HFFc6 (cell line): Measurements from ENCODE around the gene RBBP7. TPM values are rescaled to one million over a fixed set of nuclear protein-coding genes. Genes with fewer than 3 reads are reported as not detected.
A peak's percentile ranks its signal among the peaks of the same experiment; 100 is the strongest.

Experiments
- DNase-seq: peaks from one replicate; pipeline ENCODE4 v3.0.0-alpha.2; 2018
- H3K27ac Mint-ChIP-seq: 2 replicates; pipeline ENCODE4 v1.8.0; 2020; ENCODE audit warnings: mild to moderate bottlenecking, mixed read lengths
- H3K27me3 Mint-ChIP-seq: 2 replicates; pipeline ENCODE4 v1.8.0; 2021; ENCODE audit warnings: mild to moderate bottlenecking, moderate library complexity, mixed read lengths; ENCODE audit not compliant: insufficient read depth
- H3K36me3 Mint-ChIP-seq: 2 replicates; pipeline ENCODE4 v1.8.0; 2021; ENCODE audit warnings: low read depth, mixed read lengths
- H3K4me1 Mint-ChIP-seq: 2 replicates; pipeline ENCODE4 v1.8.0; 2020; ENCODE audit warnings: low read depth, mixed read lengths
- H3K4me3 Mint-ChIP-seq: 2 replicates; pipeline ENCODE4 v1.8.0; 2020; ENCODE audit warnings: mild to moderate bottlenecking, moderate library complexity, mixed read lengths
- H3K9me3 Mint-ChIP-seq: 2 replicates; pipeline ENCODE4 v1.8.0; 2020; ENCODE audit warnings: mild to moderate bottlenecking, mixed read lengths
- total RNA-seq, 6 experiments: library from RNA; stranded (reverse); fragmentation: NEBNext Ultra II Directional; extraction: Animal tissue kit (Norgen Biotek cat#: 25700); gene quantifications; 2 replicates in 1 of 6; 3 replicates in 5 of 6; pipeline ENCODE4 v1.2.3, GENCODE V29; 2021
- TF ChIP-seq, protein P1 (sequence below): fragments of 200-600 bp; sonication (generic); IDR thresholded peaks from 2 replicates; pipeline ENCODE4 v1.5.0; 2021; ENCODE audit warnings: antibody characterized with exemption, mild to moderate bottlenecking

The RBBP7 gene
- total RNA-seq, 6 experiments from 2014 or later, result 83.4 to 121 (median 110) TPM

DNA sequence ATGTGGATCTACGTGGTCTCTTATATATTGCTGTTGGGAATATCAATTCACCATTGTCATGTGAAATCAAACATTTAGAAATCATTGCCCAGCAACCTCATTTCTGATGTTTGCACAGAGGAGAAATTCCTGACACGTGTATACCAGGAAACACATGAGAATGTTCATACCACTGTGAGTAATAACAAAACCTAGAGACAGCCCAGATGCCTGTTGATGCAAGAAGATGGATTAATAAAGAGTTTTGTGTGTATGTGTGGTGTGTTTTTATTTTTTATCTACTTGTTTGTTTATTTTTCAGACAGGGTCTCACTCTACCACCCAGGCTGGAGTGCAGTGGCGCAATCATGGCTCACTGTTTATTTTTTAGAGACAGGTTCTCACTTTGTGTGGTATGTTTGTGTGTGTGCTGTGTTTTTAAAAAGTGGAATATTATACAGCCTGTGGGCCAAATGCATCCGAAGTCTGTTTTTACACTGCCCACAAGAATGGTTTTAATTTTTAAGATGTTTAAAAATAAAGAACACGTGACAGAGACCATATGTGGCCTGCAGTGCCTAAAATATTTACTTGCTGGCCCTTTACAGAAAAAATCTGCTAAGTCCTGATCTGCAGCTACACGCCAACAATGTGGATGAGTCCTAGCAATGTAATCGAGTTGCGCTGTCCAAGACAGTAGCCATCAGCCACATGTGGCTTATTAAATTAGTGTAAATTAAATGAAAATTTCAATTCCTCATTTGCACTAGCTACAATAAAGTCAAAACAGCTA, 44.7 kb downstream of the RBBP7 start:
- TF ChIP-seq, protein P1, sequence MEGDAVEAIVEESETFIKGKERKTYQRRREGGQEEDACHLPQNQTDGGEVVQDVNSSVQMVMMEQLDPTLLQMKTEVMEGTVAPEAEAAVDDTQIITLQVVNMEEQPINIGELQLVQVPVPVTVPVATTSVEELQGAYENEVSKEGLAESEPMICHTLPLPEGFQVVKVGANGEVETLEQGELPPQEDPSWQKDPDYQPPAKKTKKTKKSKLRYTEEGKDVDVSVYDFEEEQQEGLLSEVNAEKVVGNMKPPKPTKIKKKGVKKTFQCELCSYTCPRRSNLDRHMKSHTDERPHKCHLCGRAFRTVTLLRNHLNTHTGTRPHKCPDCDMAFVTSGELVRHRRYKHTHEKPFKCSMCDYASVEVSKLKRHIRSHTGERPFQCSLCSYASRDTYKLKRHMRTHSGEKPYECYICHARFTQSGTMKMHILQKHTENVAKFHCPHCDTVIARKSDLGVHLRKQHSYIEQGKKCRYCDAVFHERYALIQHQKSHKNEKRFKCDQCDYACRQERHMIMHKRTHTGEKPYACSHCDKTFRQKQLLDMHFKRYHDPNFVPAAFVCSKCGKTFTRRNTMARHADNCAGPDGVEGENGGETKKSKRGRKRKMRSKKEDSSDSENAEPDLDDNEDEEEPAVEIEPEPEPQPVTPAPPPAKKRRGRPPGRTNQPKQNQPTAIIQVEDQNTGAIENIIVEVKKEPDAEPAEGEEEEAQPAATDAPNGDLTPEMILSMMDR, result no peak
- peak; percentile 18 for DNase-seq
- Mint-ChIP-seq H3K27ac (peak overlapping the region; percentile 61), H3K4me3 (no peak overlapping the region), H3K36me3 (peaks cover 9% of the 10 kb centered on the region), H3K4me1 (peaks cover 36% of the 10 kb centered on the region), H3K27me3 (no peaks in the 10 kb centered on the region; the same call in 1 of the 2 replicates), H3K9me3 (no peaks in the 10 kb centered on the region)

DNA sequence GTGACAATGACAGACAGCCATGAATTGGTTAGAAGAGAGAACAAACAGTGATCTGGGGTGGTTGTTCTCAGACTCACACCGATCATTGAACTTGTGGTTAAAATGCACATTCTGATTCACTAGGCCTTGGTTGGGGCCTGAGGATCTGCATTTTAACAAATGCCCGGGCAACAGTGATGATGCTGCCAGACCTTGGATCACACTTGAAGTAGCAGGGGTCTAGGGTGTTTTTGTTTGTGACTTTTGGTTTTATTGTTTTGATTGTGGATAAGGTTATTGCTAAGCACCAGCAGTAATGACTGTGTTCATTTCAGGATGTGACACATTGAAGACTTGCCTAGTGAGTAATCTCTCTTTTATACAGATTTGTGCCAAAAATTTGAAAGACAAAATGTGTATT, 47.4 kb downstream of the RBBP7 start:
- Mint-ChIP-seq H3K36me3 (peaks cover 9% of the 10 kb centered on the region), H3K27ac (peak overlapping the region; percentile 98), H3K4me1 (peaks cover 34% of the 10 kb centered on the region), H3K27me3 (no peaks in the 10 kb centered on the region; the same call in 1 of the 2 replicates), H3K4me3 (peak overlapping the region; percentile 48; the same call in 1 of the 2 replicates), H3K9me3 (no peaks in the 10 kb centered on the region)
- TF ChIP-seq, protein P1, result no peak
- peak; percentile 68 for DNase-seq

- DNase-seq, result no peak
- Mint-ChIP-seq H3K4me1 (peaks cover 11% of the 10 kb centered on the region), H3K9me3 (no peaks in the 10 kb centered on the region), H3K36me3 (peaks cover 9% of the 10 kb centered on the region), H3K27ac (no peak overlapping the region; the same call in none of the 2 replicates), H3K4me3 (no peak overlapping the region), H3K27me3 (no peaks in the 10 kb centered on the region)
- TF ChIP-seq, protein P1, result no peak
Measured at GRCh38 chrX:16819634-16820033, 50.5 kb downstream of the RBBP7 start.

DNA sequence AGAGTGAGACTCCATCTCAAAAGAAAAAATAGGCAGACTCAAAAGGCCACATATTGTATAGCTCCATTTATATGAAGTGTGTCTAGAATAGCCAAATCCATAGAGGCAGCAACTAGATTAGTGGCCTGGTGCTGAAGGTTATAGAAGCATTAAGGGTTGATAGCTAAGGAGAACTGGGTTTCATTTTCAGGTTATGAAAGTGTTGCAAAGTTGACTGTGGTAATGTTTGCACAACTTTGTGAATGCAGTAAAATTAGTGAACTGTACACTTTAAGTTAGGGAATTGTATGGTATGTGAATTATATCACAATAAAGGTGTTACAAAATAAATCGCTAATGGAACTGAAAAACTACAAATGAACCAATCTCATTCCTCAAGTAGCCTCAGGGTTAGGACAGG, 55.6 kb downstream of the RBBP7 start:
- Mint-ChIP-seq H3K27me3 (no peaks in the 10 kb centered on the region), H3K4me1 (no peaks in the 10 kb centered on the region), H3K4me3 (no peak overlapping the region), H3K27ac (no peak overlapping the region), H3K9me3 (no peaks in the 10 kb centered on the region), H3K36me3 (no peaks in the 10 kb centered on the region)
- no peak for DNase-seq
- TF ChIP-seq, protein P1, result no peak

- peak overlapping the region; percentile 87 for H3K4me3 Mint-ChIP-seq
- H3K27me3 Mint-ChIP-seq, result no peaks in the 10 kb centered on the region
- peaks cover 16% of the 10 kb centered on the region for H3K4me1 Mint-ChIP-seq
- TF ChIP-seq, protein P1, result no peak
- peak; percentile 30 for DNase-seq
- H3K27ac Mint-ChIP-seq, result peak overlapping the region; percentile 87
- H3K9me3 Mint-ChIP-seq, result no peaks in the 10 kb centered on the region
- no peaks in the 10 kb centered on the region for H3K36me3 Mint-ChIP-seq
Measured at GRCh38 chrX:16807976-16808542, 62.1 kb downstream of the RBBP7 start.
